H1 (cell line): Measurements from ENCODE around the gene AP1S1. TPM values are rescaled to one million over a fixed set of nuclear protein-coding genes. Genes with fewer than 3 reads are reported as not detected.

ENCODE experiments used
- CTCF ChIA-PET: fragments of 300-600 bp; sonication (Branson Sonifier 250); formaldehyde crosslinking; loops from one replicate; lab custom pipeline; 2021; ENCODE audit not compliant: partially characterized antibody; lab: Charles Lee
- POLR2A ChIA-PET: fragments of 300-600 bp; sonication (Branson Sonifier 250); formaldehyde crosslinking; loops from one replicate; lab custom pipeline; 2021; ENCODE audit warnings: inconsistent platforms; ENCODE audit not compliant: partially characterized antibody; lab: Charles Lee
- DNase-seq, 2 experiments: peaks; one replicate each; pipeline versions ENCODE4 v3.0.0 to v3.0.0-alpha.2; 2010 to 2022; ENCODE audit warnings: low spot score in 2 of 2, low read depth in 1 of 2, mixed read lengths in 1 of 2
- FAIRE-seq: peaks from 2 replicates; lab custom pipeline; 2011; peaks lifted over from hg19 to GRCh38; lab: Jason Lieb, UNC
- H2AFZ ChIP-seq: 2 replicates; pipeline ENCODE4 v1.8.1; 2012; ENCODE audit warnings: low read length, inconsistent platforms
- H2AK5ac ChIP-seq: 2 replicates; pipeline ENCODE4 v1.6.1; 2013; ENCODE audit warnings: low read depth, low read length
- H2BK120ac ChIP-seq: replicated peaks from 2 replicates; pipeline ENCODE3; 2013; ENCODE audit warnings: low read depth, low read length, inconsistent platforms
- H2BK12ac ChIP-seq: 2 replicates; pipeline ENCODE4 v1.6.1; 2013; ENCODE audit warnings: low read depth, low read length
- H2BK15ac ChIP-seq: 2 replicates; pipeline ENCODE4 v1.6.1; 2013; ENCODE audit warnings: low read length
- H2BK20ac ChIP-seq: 2 replicates; pipeline ENCODE4 v1.6.1; 2013; ENCODE audit warnings: low read length
- H2BK5ac ChIP-seq: 2 replicates; pipeline ENCODE4 v1.6.1; 2013; ENCODE audit warnings: low read depth, low read length
- H3K14ac ChIP-seq: 2 replicates; pipeline ENCODE4 v1.6.1; 2013; ENCODE audit warnings: inconsistent platforms; ENCODE audit not compliant: insufficient read length
- H3K18ac ChIP-seq: 2 replicates; pipeline ENCODE4 v1.6.1; 2013; ENCODE audit warnings: low read length; ENCODE audit errors: extremely low read depth
- H3K23ac ChIP-seq: 2 replicates; pipeline ENCODE4 v1.6.1; 2013; ENCODE audit warnings: inconsistent platforms; ENCODE audit not compliant: insufficient read length
- H3K23me2 ChIP-seq: 2 replicates; pipeline ENCODE4 v1.6.1; 2013; ENCODE audit warnings: low read depth, low read length
- H3K27ac ChIP-seq: 2 replicates; pipeline ENCODE4 v1.6.1; 2011; ENCODE audit warnings: low read depth, low read length, inconsistent platforms
- H3K27me3 ChIP-seq, 4 experiments: replicated peaks in 1 of 4; 1 replicate in 1 of 4; 2 replicates in 3 of 4; pipeline versions ENCODE4 v1.6.1 to v1.8.1; 2011 to 2013; ENCODE audit warnings: low read length in 3 of 4, mild to moderate bottlenecking in 3 of 4, inconsistent platforms in 2 of 4, mixed read lengths in 2 of 4, moderate library complexity in 1 of 4; ENCODE audit not compliant: control insufficient read depth in 3 of 4, insufficient read depth in 3 of 4; ENCODE audit errors: extremely low read depth in 1 of 4
- H3K36me3 ChIP-seq, 4 experiments: 2 replicates each; pipeline versions ENCODE4 v1.6.1 to v1.8.1; 2011 to 2013; ENCODE audit warnings: mild to moderate bottlenecking in 4 of 4, low read length in 3 of 4, moderate library complexity in 2 of 4, control low read depth in 1 of 4, inconsistent platforms in 1 of 4; ENCODE audit not compliant: insufficient read depth in 4 of 4, control insufficient read depth in 2 of 4
- H3K4ac ChIP-seq: replicated peaks from 2 replicates; pipeline ENCODE3; 2013; ENCODE audit warnings: low read length, low read depth, mixed read lengths, inconsistent platforms; ENCODE audit not compliant: insufficient read length
- H3K4me1 ChIP-seq, 4 experiments: replicated peaks in 1 of 4; 1 replicate in 1 of 4; 2 replicates in 3 of 4; pipeline versions ENCODE4 v1.6.1 to v1.8.1; 2011 to 2013; ENCODE audit warnings: low read length in 3 of 4, inconsistent platforms in 2 of 4, mixed read lengths in 1 of 4; ENCODE audit not compliant: insufficient read depth in 4 of 4, control insufficient read depth in 3 of 4
- H3K4me2 ChIP-seq, 2 experiments: 2 replicates each; pipeline versions ENCODE4 v1.6.1 to v1.8.1; 2011 to 2013; ENCODE audit warnings: low read depth in 2 of 2, low read length in 2 of 2, control low read depth in 1 of 2, inconsistent platforms in 1 of 2, mild to moderate bottlenecking in 1 of 2; ENCODE audit not compliant: insufficient read depth in 1 of 2
- H3K4me3 ChIP-seq, 4 experiments: fragments of 200-600, 300-600 bp in 1 of 4; sonication (generic), shearing (Covaris generic), sonication (Bioruptor Twin) in 1 of 4; 2 replicates each; pipeline versions ENCODE4 v1.5.1 to v1.8.1; 2011 to 2016; ENCODE audit warnings: low read length in 4 of 4, low read depth in 3 of 4, control low read depth in 2 of 4, inconsistent platforms in 2 of 4, mild to moderate bottlenecking in 2 of 4, mixed read lengths in 1 of 4, moderate library complexity in 1 of 4; ENCODE audit not compliant: insufficient read depth in 2 of 4; ENCODE audit errors: extremely low read depth in 1 of 4
- H3K56ac ChIP-seq: replicated peaks from 2 replicates; pipeline ENCODE3; 2013; ENCODE audit warnings: low read depth, mild to moderate bottlenecking, mixed read lengths, low read length, inconsistent platforms; ENCODE audit not compliant: insufficient read length
- H3K79me1 ChIP-seq: 2 replicates; pipeline ENCODE4 v1.6.1; 2013; ENCODE audit warnings: low read depth, low read length, control low read depth
- H3K79me2 ChIP-seq, 2 experiments: 2 replicates each; pipeline versions ENCODE4 v1.6.1 to v1.8.1; 2012 to 2013; ENCODE audit warnings: low read length in 2 of 2, mild to moderate bottlenecking in 2 of 2, inconsistent platforms in 1 of 2; ENCODE audit not compliant: insufficient read depth in 2 of 2, control insufficient read depth in 1 of 2
- H3K9ac ChIP-seq, 4 experiments: replicated peaks in 1 of 4; 1 replicate in 1 of 4; 2 replicates in 3 of 4; pipeline versions ENCODE4 v1.6.1 to v1.8.1; 2011 to 2013; ENCODE audit warnings: low read depth in 3 of 4, low read length in 3 of 4, control low read depth in 2 of 4, mild to moderate bottlenecking in 2 of 4, moderate library complexity in 2 of 4, inconsistent platforms in 1 of 4; ENCODE audit errors: extremely low read depth in 1 of 4
- H3K9me3 ChIP-seq, 2 experiments: 2 replicates each; pipeline versions ENCODE4 v1.6.1 to v1.8.1; 2012 to 2013; ENCODE audit warnings: mild to moderate bottlenecking in 2 of 2, moderate library complexity in 2 of 2, control low read depth in 1 of 2, inconsistent platforms in 1 of 2, low read depth in 1 of 2, low read length in 1 of 2, mixed read lengths in 1 of 2; ENCODE audit not compliant: insufficient read depth in 2 of 2
- H4K20me1 ChIP-seq, 2 experiments: replicated peaks in 1 of 2; 2 replicates each; pipeline versions ENCODE3 to v1.8.1; 2011 to 2013; ENCODE audit warnings: inconsistent platforms in 2 of 2, low read length in 2 of 2, mild to moderate bottlenecking in 1 of 2; ENCODE audit not compliant: insufficient read depth in 2 of 2, control insufficient read depth in 1 of 2
- H4K5ac ChIP-seq: 2 replicates; pipeline ENCODE4 v1.6.1; 2013; ENCODE audit warnings: low read length, low read depth, mixed read lengths, inconsistent platforms; ENCODE audit not compliant: insufficient read length
- H4K8ac ChIP-seq: 2 replicates; pipeline ENCODE4 v1.8.0; 2013; ENCODE audit warnings: mild to moderate bottlenecking, moderate library complexity, low read length, inconsistent platforms; ENCODE audit not compliant: insufficient read depth; ENCODE audit errors: extremely low read depth
- H4K91ac ChIP-seq: replicated peaks from 2 replicates; pipeline ENCODE3; 2013; ENCODE audit warnings: low read length, mixed read lengths, inconsistent platforms; ENCODE audit not compliant: insufficient read length
- HDAC2 ChIP-seq, 2 experiments: fragments of 300-600 bp in 1 of 2; sonication (generic) in 1 of 2; IDR thresholded peaks; 2 replicates each; pipeline ENCODE4 v1.6.1; 2011 to 2012; ENCODE audit warnings: low read depth in 2 of 2, low read length in 2 of 2, mild to moderate bottlenecking in 2 of 2, moderate library complexity in 2 of 2, borderline replicate concordance in 1 of 2, inconsistent platforms in 1 of 2
- SAP30 ChIP-seq: fragments of 300-600 bp; sonication (generic); IDR thresholded peaks from 2 replicates; pipeline ENCODE4 v1.7.1; 2012; ENCODE audit warnings: low read length, moderate library complexity, mild to moderate bottlenecking, inconsistent platforms; ENCODE audit not compliant: insufficient read depth, insufficient replicate concordance
- WGBS, 2 experiments: shearing (Covaris generic) in 1 of 2; methylation state at CpG; one replicate each; pipeline versions ENCODE4 v1.1.6 to v1.1.7; 2013 to 2015; ENCODE audit warnings: low lambda C conversion rate in 2 of 2, mixed read lengths in 2 of 2, inconsistent platforms in 1 of 2, low coverage in 1 of 2, missing lambda C conversion rate in 1 of 2; ENCODE audit not compliant: insufficient replicate concordance in 2 of 2, insufficient coverage in 1 of 2, insufficient read length in 1 of 2; ENCODE audit errors: extremely low coverage in 1 of 2, missing lambda C conversion rate in 1 of 2; 5-methylcytosine and 5-hydroxymethylcytosine counted together
- polyA plus RNA-seq, 7 experiments: library from polyadenylated mRNA; depleted of rRNA in 3 of 7; stranded (reverse) in 5 of 7; unstranded in 2 of 7; fragments of >200 nt in 5 of 7; fragments of 200-250 nt in 2 of 7; gene quantifications; 1 replicate in 5 of 7; 2 replicates in 1 of 7; 4 replicates in 1 of 7; pipeline versions ENCODE4 v1.2.1 to v1.2.3, GENCODE V29; 2011 to 2013; ENCODE audit warnings: missing spikeins in 2 of 7, mixed read lengths in 2 of 7
- total RNA-seq: library from RNA; stranded (reverse); fragmentation: NEBNext Ultra II Directional; extraction: Animal tissue kit (Norgen Biotek cat#: 25700); gene quantifications from 2 replicates; pipeline ENCODE4 v1.2.1, GENCODE V29; 2021

AP1S1 gene
- total and polyA plus RNA-seq, 2 of the 8 experiments (the other 6 are each of a cell fraction or from before 2014, with no cell fraction given), result 56.1 to 59.3 TPM

- no peak overlapping the region for H3K23ac ChIP-seq
- no peak overlapping the region for H4K5ac ChIP-seq
- H3K56ac ChIP-seq, result no peak overlapping the region
- no peak overlapping the region for H3K27ac ChIP-seq
- H2BK12ac ChIP-seq, result 0 out of 2 replicates have a peak overlapping the region, but pooled peaks have one; percentile 60
- H4K91ac ChIP-seq, result no peak overlapping the region
- peak overlapping the region in 2 of 4 experiments; percentile 39 to 60; a peak in 3 of 8 replicates for H3K4me3 ChIP-seq
- H3K9ac ChIP-seq, result no peak overlapping the region
- H2AK5ac ChIP-seq, result no peak overlapping the region
- no peaks in the 10 kb centered on the region for H3K79me2 ChIP-seq
- ChIA-PET POLR2A (interaction anchor here (1.0 to 4.5 kb wide), 7 partner anchors 10 to 96 kb away, joined by 3 to 17 read pairs (median 6); partner anchors contain the start of genes PLOD3 and ZNHIT1), CTCF (interaction anchor here (0.8 to 3.0 kb wide), 7 partner anchors 11 to 80 kb away, joined by 3 to 22 read pairs (median 4); partner anchors contain the start of genes PLOD3 and ZNHIT1)
- no peaks in the 10 kb centered on the region for H3K9me3 ChIP-seq
- 0 out of 2 replicates have a peak overlapping the region, but pooled peaks have one; percentile 23 for H2BK20ac ChIP-seq
- no peak overlapping the region for H2AFZ ChIP-seq
- peak overlapping the region; percentile 59 to 67 for H3K4me2 ChIP-seq
- H3K18ac ChIP-seq, result no peak overlapping the region
- no peak overlapping the region for H2BK120ac ChIP-seq
- peak overlapping the region; percentile 52; the same call in 1 of the 2 replicates for H2BK5ac ChIP-seq
- H2BK15ac ChIP-seq, result no peak overlapping the region
- peak overlapping the region; percentile 72; the same call in 1 of the 2 replicates for H4K8ac ChIP-seq
- peaks cover 5 to 21% (median 14%) of the 10 kb centered on the region in 4 experiments for H3K4me1 ChIP-seq
- DNase-seq, result no peak
- H3K36me3 ChIP-seq, result no peaks in the 10 kb centered on the region
- FAIRE-seq, result no peak
- H3K27me3 ChIP-seq, result peaks cover 0 to 16% (median 9%) of the 10 kb centered on the region in 4 experiments; a peak in 5 of 7 replicates
- 87% methylated on average over 5 of the region's 5 CpGs; no CpG with 5 or more reads in 1 of the 2 experiments for WGBS, 2 experiments
- H4K20me1 ChIP-seq, result peaks cover 0 to 2% of the 10 kb centered on the region in 2 experiments
- no peak for TF ChIP-seq SAP30
- 0 out of 4 replicates have a peak, but pooled peaks of 1 of the 2 experiments have one; percentile 9 for TF ChIP-seq HDAC2 (IDR thresholded peaks at IDR 0.05; ENCODE audit: borderline replicate concordance in 1 of 2, low read depth in 2 of 2, low read length in 2 of 2)
- TF ChIP-seq, all 59 proteins: peak for 1
- H3K4ac ChIP-seq, result no peak overlapping the region
- no peaks in the 10 kb centered on the region for H3K79me1 ChIP-seq
- no peak overlapping the region for H3K14ac ChIP-seq
- peaks cover 8% of the 10 kb centered on the region; the same call in 1 of the 2 replicates for H3K23me2 ChIP-seq
These were observed 48.3 kb downstream of the AP1S1 start for GRCh38 chr7:101202603-101202918.
